ENCODE measurements around the gene KPNA1.
"Not testable (repeated sequence)": the region's sequence is repeated elsewhere in the genome, so short reads cannot be mapped to it uniquely, and the experiment has no call there.

Gene KPNA1

DNA sequence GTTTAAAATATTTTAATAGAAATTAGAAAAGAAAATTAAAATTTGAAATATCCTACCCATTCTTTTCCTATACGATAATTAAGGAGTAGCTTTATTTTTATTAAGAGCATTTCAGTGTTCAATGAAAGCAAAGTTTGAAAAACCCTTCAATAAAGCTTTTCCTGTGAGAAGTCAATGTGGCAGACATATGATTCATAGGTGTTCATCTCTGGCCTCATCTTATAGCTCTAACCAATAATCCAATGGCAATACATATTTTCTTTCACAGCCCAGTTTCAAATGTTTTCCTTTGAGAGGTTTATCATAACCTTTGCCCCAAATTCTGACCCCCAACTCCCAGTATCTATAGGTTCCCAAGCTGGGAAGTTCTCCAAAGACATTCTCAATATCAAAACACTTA, 8.3 kb downstream of the KPNA1 start:
- TF ChIP-seq, protein P1, sequence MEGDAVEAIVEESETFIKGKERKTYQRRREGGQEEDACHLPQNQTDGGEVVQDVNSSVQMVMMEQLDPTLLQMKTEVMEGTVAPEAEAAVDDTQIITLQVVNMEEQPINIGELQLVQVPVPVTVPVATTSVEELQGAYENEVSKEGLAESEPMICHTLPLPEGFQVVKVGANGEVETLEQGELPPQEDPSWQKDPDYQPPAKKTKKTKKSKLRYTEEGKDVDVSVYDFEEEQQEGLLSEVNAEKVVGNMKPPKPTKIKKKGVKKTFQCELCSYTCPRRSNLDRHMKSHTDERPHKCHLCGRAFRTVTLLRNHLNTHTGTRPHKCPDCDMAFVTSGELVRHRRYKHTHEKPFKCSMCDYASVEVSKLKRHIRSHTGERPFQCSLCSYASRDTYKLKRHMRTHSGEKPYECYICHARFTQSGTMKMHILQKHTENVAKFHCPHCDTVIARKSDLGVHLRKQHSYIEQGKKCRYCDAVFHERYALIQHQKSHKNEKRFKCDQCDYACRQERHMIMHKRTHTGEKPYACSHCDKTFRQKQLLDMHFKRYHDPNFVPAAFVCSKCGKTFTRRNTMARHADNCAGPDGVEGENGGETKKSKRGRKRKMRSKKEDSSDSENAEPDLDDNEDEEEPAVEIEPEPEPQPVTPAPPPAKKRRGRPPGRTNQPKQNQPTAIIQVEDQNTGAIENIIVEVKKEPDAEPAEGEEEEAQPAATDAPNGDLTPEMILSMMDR (IDR thresholded peaks at IDR 0.05; ENCODE audit: extremely low read depth, insufficient read depth, missing control alignments): no peak
- in situ Hi-C loops (cut with MboI; ENCODE audit: low pct_unique_long_range_greater_than_20kb, low sequenced_read_pairs, unreplicated experiment): no loop called here
- DNase-seq (ENCODE audit: low spot score): no peak

- TF ChIP-seq, protein P1 (IDR thresholded peaks at IDR 0.05; ENCODE audit: extremely low read depth, insufficient read depth, missing control alignments): no peak
- in situ Hi-C loops (cut with MboI; ENCODE audit: low pct_unique_long_range_greater_than_20kb, low sequenced_read_pairs, unreplicated experiment): no loop called here
- DNase-seq (ENCODE audit: low spot score): no peak
These were observed 9.1 kb downstream of the KPNA1 start for GRCh38 chr3:122505676-122506075.

DNA sequence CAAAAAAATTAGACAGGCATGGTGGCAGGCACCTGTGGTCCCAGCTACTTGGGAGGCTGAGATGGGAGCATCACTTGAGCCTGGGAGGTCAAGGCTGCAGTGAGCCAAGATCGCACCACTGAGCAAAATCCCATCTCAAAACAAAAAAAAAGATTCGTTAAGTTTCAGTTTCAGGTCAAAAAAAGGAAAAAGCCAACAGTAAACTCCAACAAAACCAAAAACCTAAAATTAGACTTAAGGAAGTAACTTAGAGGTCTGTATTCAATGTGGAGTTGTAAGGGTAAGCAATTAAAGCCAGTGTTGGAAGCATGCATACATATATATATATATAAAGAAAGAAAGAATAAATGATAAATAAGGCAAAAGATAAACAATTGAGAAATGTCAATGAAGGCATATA, 11.8 kb downstream of the KPNA1 start:
- in situ Hi-C loops (cut with MboI; ENCODE audit: low pct_unique_long_range_greater_than_20kb, low sequenced_read_pairs, unreplicated experiment): no loop called here
- no peak for DNase-seq (ENCODE audit: low spot score)
- TF ChIP-seq, protein P1 (IDR thresholded peaks at IDR 0.05; ENCODE audit: extremely low read depth, insufficient read depth, missing control alignments): no peak

DNA sequence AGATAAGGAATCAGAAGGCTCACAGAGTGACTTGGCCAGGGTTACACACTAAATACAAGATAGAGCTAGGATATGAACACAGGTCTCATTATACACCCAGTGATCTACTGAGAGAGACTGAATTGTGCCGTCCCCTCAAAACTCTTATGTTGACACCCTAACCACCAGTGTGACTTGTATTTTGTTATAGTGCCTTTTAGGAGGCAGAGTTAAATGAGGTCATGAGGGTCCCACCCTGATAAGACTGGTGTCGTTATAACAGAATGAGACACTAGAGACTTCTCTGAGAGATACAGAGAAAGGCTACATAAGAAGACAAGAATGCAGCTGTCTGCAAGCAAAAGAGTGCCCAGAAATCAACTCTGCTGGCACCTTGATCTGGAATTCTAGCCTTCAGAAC, 12.6 kb downstream of the KPNA1 start:
- no peak for DNase-seq (ENCODE audit: low spot score)
- TF ChIP-seq, protein P1 (IDR thresholded peaks at IDR 0.05; ENCODE audit: extremely low read depth, insufficient read depth, missing control alignments): no peak
- in situ Hi-C loops (cut with MboI; ENCODE audit: low pct_unique_long_range_greater_than_20kb, low sequenced_read_pairs, unreplicated experiment): no loop called here

DNA sequence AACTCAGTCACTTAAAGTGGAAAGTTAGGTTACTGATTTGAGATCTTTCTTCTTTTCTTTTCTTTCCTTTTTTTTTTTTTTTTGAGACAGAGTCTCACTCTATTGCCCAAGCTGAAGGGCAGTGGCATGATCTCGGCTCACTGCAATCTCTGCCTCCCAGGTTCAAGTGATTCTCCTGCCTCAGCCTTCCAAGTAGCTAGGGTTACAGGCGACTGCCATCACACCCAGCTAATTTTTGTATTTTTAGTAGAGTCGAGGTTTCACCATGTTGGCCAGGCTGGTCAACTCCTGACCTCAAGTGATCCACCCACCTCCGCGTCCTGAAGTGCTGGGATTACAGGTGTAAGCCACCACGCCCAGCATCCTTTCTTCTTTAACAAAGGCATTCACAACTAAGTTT, 13.8 kb downstream of the KPNA1 start:
- in situ Hi-C loops (cut with MboI; ENCODE audit: low pct_unique_long_range_greater_than_20kb, low sequenced_read_pairs, unreplicated experiment); DNase-seq (ENCODE audit: low spot score): not testable (repeated sequence)

DNA sequence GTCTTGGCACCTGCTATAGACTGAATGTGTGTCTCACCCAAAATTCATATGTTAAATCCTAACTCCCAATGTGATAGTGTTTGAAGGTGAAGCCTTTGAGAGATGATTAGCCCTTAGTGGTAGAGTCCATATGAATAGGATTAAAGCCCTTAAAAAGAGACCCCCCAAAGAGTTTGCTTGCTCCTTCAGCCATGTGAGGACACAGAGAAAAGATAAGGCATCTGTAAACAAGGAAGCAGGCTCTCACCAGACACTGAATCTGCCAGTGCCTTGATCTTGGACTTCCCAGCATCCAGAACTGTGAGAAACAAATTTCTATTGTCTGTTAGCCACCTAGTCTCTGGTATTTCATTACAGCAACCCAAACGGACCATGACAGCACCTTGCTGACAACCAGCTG, 16.6 kb downstream of the KPNA1 start:
- in situ Hi-C loops (cut with MboI; ENCODE audit: low pct_unique_long_range_greater_than_20kb, low sequenced_read_pairs, unreplicated experiment): no loop called here
- TF ChIP-seq, protein P1 (IDR thresholded peaks at IDR 0.05; ENCODE audit: extremely low read depth, insufficient read depth, missing control alignments): no peak
- DNase-seq (ENCODE audit: low spot score): no peak

DNA sequence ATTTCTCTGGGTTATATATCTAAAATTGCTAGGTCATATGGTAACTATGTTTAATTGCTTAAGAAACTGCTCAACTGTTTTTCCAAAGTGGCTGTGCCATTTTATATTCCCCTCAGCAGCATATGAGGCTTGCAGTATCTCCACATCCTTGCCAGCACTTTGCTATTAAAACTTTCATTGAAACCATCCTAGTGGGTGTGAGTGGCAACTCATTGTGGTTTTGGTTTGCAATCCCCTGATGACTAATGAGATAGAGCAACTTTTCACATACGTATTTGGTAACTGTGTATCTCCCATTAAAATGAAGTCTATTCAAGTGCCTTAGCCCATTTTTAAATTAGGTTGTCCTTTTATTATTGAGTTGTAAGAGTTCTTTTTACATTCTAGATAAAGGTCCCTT, 17.3 kb downstream of the KPNA1 start:
- in situ Hi-C loops (cut with MboI; ENCODE audit: low pct_unique_long_range_greater_than_20kb, low sequenced_read_pairs, unreplicated experiment): no loop called here
- TF ChIP-seq, protein P1 (IDR thresholded peaks at IDR 0.05; ENCODE audit: extremely low read depth, insufficient read depth, missing control alignments): no peak
- DNase-seq (ENCODE audit: low spot score): peak; percentile 44
